Esophagus muscularis mucosa (tissue), 3 donors: Measurements from ENCODE around the gene APOL6.

Experiments
- POLR2A ChIP-seq: fragments of 450-650 bp; IDR thresholded peaks from one replicate; pipeline ENCODE4 v1.6.1; 2017; ENCODE audit warnings: antibody characterized with exemption, moderate library complexity, mild to moderate bottlenecking, low read depth
- TF ChIP-seq, protein P1 (sequence below), 3 experiments: fragments of 200-600 bp in 2 of 3; fragments of 450-650 bp in 1 of 3; sonication (generic) in 2 of 3; IDR thresholded peaks; one replicate each; pipeline ENCODE4 v1.5.1; 2017 to 2019; ENCODE audit warnings: antibody characterized with exemption in 3 of 3, mild to moderate bottlenecking in 2 of 3, moderate library complexity in 1 of 3

DNA sequence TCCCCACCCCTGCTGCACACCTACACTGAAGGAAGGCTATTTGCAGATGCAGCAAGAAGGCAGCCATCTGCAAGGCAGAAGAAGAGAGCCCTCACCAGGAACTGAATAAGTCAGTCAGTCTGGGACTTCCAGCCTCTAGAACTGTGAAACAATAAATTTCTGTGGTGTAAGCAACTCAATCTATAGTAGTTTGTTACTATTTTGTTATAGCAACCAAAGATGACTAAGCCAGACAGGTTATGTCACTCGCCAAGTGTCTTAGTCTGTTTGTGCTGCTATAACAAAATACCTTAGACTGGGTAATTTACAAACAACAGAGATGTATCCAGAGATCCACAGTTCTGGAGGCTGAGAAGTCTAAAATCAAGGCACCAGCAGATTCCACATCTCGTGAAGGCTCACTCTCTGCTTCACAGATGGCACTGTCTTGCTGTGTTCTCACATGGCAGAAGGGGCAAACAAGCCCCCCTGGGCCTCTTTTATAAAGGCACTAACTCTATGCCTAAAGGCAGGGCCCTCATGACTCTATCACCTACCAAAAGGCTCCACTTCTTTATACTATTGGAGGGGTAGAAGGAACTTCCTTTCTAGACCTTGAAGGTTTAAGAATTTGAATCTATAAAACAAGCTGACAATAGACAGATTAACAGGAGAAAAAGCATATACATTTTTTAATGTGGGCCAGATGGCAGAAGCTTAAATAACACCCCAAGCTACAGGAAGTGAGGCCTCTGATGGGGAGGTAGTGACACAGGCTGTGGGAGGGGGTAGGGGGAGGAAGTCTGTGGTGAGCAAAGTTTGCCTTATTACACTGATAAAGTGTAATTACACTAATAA is 12.3 kb downstream of the APOL6 start:
- TF ChIP-seq, protein P1, sequence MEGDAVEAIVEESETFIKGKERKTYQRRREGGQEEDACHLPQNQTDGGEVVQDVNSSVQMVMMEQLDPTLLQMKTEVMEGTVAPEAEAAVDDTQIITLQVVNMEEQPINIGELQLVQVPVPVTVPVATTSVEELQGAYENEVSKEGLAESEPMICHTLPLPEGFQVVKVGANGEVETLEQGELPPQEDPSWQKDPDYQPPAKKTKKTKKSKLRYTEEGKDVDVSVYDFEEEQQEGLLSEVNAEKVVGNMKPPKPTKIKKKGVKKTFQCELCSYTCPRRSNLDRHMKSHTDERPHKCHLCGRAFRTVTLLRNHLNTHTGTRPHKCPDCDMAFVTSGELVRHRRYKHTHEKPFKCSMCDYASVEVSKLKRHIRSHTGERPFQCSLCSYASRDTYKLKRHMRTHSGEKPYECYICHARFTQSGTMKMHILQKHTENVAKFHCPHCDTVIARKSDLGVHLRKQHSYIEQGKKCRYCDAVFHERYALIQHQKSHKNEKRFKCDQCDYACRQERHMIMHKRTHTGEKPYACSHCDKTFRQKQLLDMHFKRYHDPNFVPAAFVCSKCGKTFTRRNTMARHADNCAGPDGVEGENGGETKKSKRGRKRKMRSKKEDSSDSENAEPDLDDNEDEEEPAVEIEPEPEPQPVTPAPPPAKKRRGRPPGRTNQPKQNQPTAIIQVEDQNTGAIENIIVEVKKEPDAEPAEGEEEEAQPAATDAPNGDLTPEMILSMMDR (IDR thresholded peaks at IDR 0.05): no peak
- no peak for TF ChIP-seq POLR2A
